HG03064 (cell line): ENCODE data around the gene NUP88.
A peak's percentile ranks its signal among the peaks of the same experiment; 100 is the strongest.
"Not testable (repeated sequence)": the region's sequence is repeated elsewhere in the genome, so short reads cannot be mapped to it uniquely, and the experiment has no call there.

Source experiments
- ATAC-seq: cut with Tn5 transposase; IDR thresholded peaks from one replicate; pipeline ENCODE4 v1.9.1; 2021; ENCODE audit warnings: low read depth; ENCODE audit not compliant: unreplicated experiment

NUP88 gene

DNA sequence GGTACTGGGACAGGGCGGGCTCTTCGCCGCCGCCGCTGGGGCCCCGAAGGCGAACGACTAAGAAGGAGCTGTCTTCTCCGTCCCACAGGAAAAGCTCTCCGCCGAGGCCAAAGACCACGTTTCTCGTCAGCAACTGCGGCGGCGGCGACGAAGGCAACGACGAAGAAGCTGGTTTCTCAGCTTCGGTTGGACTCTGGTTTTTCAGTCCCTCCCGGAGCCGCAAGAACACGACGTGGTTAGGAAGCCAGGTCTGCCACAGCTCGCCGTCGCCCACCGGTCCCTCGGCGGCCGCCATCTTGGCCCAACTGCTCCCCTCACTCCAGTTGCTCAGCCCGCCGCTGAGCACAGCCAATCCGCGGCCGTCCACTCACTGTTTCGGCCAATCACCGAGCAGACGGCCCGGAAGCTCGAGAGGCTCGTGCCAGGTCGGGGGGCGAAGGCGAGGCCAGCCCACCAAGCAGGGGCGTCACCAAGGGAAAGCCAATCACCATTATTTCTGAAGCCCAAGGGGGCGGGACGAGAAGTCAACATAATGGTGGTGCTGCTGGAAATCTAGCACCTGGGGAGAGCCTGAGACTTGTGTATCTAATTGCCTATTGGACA, at the start of gene NUP88:
TSS of gene NUP88 (minus strand) at position 307 of the 603 bp plus-strand sequence. CDS start at position 295, 12 bp downstream.
- peak; percentile 79 for ATAC-seq

DNA sequence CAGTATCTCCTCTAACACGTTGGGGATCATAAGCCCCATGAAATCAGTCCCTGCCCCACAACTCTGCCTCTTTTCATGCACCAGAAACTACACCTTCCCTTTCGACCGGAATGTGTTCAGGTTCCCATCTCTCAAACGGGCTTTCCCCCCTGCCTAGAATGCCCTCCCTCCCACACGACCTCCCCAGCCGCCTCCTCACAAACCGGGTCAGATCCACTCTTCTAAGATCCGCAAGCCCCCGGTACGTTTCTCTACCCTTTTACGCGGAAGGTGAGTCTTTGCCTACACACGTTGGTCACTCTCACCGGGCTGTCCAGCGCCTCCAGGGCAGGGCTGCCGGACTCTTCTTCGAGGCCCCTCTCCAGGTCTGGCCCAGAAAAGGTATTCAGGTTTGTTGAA, 48.6 kb upstream of the NUP88 start:
- no peak for ATAC-seq

DNA sequence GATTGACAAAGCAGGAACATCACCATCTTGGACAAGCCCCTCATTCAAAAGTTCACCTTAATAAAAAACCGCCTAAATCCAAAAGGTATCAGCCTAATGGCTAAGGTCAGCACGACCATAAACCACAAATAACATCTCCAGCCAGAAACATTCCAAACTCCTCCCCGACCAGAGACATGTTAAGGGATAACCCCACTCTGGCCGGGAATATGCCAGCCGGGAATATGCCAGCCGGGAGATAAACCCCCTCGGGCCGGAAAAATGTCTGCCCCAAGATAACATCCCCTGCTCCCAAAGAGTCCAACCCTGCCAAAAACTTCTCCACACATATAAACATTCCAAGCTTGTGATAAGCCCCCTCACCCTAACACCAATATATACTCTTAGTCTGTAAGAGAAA, 48.0 kb upstream of the NUP88 start:
- no peak for ATAC-seq

DNA sequence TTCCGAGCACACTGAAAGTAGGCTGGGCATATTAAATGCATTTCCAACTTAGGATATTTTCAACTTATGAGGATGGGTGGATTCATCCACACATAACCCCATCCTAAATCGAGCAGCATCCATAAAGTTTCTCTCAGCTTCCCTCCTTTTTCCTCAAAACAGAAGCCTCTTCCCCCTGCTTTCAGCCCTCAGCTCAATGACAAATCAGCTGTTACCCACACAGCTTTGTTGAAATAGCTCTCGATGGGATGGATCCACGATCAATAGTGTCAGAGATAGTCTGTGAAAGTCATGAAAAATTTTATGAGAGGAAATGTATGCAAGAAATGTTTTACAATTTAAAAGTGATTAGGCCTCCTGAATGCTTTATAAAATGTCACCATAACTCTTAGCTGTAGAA, 46.8 kb upstream of the NUP88 start:
- ATAC-seq, result no peak

DNA sequence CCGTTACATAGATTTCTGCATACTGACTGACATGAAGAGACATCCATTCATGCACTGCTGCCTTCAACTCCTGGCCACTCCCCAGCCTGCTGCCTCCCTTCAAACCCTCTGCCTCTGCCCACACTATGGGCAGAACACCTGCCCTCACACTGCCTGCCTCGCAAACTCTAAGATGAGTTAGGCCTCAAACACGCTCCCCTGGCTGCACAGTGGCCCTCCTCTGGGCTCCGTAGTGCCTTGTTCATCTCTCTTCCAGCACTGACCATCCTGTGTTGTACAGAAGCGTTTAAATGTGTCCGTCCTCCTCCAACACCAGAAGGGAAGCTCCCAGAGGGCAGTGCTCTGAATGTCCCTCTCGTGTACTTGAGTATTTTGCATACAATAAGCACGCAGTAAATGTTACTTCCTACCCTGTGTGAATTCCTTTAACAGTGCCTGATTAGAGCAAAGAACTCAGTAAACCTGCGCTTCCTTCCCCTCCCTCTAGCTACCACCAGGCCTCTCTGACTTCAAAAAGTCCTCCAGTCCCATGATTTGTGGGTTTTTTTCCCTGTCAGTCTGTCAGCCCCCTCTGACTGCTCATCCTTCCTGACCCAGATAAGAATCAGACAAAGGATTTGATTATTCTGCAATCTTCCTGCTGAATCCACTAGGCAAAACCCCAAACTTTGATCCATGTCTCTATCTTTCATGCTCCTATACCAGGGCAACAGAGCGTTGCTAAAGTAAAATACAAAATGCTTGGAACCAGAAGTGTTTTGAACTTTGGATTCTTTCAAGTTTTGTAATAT, 45.5 kb upstream of the NUP88 start:
- no peak for ATAC-seq

DNA sequence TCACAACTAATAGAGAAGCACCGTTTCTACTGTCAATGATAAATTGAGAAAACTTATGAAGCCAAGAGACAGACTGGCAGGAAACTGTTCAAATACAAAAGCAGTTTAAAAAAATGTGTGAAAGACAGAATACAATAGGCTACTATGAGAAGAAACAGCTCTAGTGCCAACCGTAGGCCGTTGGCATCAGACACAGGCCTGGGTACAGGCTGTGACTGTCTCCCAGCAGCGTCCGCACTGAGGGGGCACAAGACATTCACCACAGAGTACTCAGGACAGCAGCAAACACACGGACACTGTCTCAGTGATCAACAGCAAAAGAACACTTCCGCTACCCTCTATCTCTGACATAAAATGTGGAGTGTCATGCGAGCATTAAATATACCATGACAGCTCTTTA, 27.3 kb upstream of the NUP88 start:
- no peak for ATAC-seq

DNA sequence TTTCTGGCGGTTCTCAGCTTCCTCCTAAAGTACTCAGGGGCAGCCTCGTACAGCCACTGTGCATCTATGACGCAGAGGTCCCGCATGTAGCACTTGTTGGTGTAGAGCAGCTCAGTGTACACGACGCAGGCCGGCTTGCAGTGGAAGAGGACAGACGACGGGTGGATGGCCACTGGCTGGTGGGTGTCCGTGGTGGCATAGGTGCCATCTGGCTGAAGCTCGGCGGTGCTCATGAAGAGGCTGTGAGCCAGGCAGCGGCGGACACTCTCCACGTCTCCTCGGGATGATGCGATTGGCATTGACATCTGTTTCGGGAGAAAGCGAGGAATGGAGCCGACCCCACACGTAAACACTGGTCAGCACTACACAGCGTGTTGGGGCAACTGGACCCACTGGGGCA, 24.7 kb upstream of the NUP88 start:
- ATAC-seq, result no peak

DNA sequence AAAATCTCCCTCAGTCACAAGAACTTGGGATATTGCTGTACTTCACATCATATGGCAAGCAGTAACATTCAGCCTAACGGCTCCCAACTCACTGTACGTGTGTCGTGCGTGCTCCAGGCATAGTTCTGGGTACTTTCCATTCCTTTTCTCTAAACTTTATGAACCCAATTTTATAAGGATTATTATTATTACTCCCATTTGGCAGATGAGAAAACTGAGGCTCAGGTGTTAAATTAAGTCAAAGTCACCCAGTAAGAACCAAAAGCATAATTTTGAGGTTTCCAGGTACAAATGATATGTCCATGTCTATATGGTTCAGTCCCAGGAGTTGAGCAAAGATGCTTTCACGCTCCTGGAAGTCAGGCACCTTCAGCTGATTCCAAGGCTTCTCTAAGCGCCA, 24.3 kb upstream of the NUP88 start:
- no peak for ATAC-seq

DNA sequence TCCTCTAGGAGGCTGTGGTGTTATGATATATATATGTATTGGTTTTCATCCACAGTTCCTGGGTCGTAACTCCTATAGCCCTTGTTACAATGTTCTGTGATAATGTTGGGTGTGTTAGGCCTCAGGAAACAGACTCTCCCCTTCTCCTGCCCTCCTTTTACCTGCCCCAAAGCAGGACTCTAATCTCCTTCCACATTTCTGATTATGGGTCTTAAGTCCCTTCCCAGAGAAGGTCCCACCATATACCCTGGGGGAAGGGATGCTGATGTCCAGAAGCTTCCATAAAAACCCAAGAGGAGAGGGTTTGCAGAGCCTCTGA, 19.9 kb upstream of the NUP88 start:
- no peak for ATAC-seq

DNA sequence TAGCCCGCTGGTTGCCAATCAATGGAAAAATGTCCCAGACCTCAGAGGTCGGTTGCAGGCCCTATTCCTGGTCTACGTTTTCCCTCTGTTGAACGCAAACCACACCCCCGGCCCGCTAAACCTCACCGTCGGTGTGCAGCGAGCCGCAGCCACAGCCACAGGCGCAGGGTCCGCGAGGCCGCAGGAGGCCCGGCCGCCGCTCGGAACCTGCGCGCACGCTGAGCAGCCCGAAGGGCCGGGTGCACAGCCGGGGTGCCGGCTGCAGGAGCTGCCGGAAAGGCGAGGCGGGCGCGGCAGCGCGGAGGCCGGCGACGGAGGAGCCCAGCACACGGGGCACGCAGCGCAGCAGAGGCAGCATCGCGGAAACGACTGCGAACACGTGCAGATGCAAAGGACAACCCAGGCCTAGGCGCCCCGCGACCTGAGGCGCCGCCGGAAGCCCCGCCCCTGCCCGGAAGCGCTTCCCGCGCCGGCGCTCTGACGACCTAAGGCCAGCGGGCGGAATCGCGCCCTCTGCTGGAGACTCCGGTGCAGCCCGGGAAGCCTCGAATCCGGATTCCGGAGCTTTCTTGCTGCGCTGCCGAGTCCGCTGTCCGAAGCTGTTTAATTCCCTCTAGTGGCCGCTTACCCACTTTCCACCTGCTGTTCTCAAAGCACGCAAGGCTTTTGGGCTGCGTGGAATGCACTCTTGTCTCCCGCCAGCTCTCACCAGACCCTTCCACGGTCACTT, 19.4 kb upstream of the NUP88 start, which contains the start of gene C1QBP:
TSS of gene C1QBP (minus strand) at position 440 of the 730 bp plus-strand sequence. CDS start at position 358, 82 bp downstream.
- ATAC-seq, result peak; percentile 79

DNA sequence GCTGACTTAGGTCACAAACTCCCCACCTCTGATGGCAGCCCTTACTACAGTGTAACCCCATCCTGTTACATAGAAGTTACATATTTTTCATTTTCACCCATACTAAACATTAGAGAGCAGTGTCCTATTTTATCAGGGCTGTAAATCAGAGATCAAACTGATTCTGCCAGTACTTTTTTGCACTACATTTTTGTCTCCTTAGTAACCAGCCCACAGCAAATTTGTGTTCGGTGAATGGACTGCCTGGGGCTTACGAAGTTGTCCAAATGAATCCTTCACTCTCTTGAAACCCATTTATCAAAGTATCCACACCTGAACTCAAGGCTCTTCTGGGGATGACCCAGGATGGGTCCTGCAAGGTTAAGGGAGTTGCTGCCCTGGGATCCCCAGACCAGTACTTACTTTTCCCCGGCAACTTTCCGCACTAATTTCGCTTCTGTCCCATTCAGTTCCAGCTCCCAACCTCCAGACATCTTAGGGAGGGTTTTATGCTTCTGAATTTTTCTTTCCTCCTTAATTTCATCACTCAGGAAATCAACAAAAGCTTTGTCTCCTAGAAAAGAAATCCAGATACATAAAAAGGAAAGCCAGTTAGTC, 18.4 kb upstream of the NUP88 start:
- ATAC-seq, result no peak

DNA sequence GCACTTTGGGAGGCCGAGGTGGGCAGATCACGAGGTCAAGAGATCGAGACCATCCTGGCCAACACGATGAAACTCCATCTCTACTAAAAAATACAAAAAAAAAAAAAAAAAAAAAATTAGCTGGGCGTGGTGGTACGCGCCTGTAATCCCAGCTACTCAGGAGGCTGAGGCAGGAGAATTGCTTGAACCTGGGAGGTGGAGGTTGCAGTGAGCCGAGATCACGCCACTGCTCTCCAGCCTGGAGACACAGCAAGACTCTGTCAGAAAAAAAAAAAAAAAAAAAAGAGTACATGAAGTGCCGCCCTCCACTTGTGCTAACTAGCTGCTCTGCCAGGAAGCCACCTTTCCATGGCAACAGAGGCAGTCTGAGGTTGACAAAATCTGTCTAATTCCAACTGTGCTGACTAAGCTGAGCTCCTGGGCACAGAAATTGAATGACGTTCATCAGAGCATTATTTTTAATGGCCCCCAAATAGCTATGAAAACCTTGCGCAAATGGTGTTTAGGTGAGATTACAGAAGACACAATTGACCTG, 16.4 kb upstream of the NUP88 start:
- not testable (repeated sequence) for ATAC-seq

DNA sequence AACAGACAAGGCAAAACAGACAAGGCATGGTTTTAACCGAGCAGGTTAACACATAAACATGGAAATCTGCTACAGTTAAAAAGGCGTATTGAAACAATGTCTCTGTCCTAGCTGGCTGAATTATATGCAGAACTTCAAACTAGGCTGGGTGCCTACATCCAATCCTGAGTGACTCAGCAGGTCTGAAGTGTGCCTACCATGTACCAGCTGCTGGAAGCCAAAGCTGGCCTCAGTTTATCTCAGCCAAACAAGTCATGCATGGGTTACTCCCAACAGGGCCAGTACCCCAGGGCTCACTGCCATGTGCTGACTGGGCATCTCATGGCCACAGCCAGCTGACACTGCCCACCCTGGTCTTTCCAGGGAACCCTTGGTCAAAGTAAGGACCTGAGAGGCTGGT, 15.5 kb upstream of the NUP88 start:
- no peak for ATAC-seq

DNA sequence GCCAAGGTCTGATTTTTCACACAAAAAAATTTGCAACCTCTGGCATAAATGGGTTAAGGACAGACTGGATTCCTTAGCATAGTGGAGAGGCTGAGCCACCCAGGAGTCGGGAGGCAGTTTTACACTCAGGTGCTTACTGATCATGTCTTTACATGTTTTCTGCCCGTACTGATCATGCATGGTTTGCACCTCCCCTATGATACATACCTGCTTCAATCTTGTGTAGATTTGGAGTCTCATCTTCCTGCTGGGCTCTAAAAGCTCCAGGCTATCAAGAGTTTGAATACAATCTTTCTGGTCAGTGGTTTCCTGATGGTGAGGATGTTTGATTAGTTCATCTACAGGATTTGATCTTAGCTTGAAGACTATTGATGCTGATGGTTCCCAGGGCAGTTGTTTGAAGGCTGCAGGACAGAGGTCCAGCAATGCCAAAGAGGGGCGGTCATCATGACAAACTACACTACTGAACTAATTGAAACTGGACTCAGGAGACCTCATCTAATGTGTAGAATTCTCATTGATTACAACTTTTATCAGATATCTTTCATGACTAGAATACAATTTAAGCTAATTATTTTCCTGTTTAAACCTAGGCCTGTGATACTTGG, 12.6 kb upstream of the NUP88 start:
- no peak for ATAC-seq

DNA sequence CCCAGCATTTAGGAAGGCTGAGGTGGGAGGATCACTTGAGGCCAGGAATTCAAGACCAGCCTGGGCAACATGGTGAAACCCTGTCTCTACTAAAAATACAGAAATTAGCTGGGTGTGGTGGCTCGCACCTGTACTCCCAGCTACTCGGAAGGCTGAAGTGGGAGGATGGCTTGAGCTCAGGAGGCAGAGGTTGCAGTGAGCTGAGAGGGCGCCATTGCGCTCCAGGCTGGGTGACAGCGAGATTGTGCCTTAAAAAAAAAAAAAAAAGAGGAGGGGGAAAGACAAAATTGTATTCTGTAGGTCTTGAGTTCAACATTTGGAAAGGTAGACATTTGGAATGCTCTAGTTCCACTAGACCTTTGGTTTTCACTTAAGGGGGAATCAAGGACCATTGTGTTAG, 11.8 kb upstream of the NUP88 start:
- not testable (repeated sequence) for ATAC-seq

DNA sequence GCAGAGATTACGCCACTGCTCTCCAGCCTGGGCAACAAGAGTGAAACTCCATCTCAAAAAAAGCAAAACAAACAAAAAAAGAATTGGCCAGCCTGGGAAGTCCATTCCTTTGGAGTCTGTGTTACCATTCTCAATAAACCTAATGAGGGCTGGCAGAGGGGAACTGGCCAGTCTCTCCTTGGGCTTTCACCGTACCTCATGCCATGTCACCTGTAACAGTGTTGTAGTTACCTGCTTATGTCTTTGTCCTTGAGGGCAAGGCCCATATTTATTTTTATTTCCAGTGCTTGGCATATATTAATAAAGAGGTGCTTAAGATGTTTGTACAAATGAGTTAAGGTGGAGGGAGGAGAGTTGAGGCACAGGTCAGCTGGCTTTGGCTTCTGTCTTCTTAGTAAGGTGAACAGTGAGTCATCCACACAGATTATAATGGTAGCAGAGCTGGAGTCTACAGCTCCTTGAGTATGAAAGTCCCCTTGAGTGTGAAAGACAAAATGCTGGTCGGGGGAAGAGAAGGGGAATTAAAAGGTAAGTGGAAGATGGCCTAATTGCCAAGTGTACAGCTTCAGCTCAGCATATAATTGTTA, 11.0 kb upstream of the NUP88 start:
- ATAC-seq, result no peak

DNA sequence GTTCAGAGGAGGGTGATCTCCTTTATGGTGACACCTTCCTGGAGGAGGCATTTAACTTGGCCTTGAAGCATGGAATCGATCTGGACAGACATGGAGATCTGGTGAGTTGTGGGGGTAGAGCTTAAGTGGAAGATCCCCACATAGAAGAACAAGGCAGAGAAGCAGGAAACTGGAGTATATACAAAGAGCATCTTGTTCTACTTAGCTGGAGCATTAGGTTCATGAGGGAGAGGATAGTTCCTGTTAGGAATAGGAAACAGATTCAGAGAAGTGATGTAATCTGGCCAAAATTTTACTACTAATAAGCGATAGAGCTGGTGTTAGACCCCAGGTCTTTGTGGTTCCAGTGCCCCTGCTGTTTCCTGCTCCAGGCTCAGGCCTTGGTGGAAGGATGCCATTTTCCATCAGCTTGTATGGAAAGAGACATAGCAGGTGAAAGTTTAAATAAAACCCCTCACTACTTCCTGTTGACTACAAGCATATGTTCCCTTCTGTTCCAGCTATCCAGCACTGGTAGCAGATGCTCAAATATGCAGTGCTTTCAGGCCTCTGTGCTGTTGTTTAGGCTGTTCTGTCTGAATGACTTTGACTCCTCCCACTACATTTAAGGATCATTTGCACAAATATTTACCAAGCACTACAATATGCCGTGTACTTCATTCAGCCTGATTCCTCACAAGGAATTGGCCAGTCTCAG, 9.9 kb upstream of the NUP88 start:
- ATAC-seq, result no peak

DNA sequence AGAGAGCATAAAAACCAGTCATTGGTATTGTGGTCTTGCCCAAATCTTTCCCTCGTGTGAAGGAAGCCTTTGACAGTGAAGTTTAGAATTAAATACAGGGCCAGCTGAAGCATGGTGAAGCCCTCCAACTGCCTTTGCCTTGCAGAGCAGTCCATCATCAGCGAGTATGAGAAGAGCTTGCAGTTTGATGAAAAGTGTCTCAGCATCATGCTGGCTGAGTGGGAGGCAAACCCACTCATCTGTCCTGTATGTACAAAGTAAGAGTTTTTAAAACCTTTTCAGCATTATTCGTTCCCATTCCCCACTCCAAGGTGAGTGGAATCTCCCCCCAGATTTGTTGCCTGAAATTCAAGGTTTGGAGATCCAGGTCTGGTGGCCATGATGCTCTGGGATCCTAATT, 6.4 kb upstream of the NUP88 start:
- no peak for ATAC-seq

DNA sequence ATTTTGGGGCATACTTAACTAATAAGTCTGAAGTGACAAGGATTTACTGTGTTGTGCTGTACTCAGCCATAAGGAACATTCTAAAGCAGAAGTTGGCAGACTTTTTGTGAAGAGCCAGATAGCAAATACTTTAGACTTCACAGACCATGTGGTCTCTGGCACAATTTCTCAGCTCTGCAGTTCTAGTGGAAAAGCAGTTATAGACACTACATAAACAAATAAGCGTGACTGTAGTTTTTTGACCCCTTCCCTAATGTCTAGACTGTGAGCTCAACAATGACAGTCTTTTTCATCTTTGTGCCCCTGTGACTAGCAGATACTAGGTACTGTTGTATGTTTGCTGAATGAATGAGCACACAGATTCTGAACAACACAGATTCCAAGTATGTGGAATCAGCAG, 5.4 kb upstream of the NUP88 start:
- no peak for ATAC-seq

DNA sequence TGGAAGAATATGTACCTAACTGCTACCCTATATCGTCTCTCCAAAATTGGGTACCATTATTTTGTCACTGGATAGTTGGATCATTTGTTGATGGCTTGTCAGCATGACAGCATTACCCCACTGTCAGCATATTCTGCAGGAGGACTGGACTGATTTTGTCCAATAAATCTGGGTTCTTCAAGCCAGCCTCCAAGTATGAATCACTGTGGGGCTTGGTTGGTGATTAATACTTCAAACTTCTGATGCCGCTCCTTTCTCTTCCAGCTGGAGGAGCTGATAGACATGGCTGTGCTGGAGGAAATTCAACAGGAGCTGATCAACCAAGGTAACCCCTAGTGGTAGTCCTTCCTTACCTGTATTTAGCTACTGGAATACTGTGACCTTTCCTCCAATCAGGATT, 3.0 kb upstream of the NUP88 start:
- no peak for ATAC-seq
